Tibial nerve (tissue), 4 donors: ENCODE measurements around the gene AGBL1. TPM values are rescaled to one million over a fixed set of nuclear protein-coding genes. Genes with fewer than 3 reads are reported as not detected.

Experiments
- DNase-seq, 2 donors: peaks; one replicate each; pipeline ENCODE4 v3.0.0-alpha.2; 2019; ENCODE audit warnings: low spot score in 2 of 2
- H3K27ac ChIP-seq, 4 donors: fragments of 200-600 bp; sonication (generic) in 3 of 4; one replicate each; pipeline ENCODE4 v1.5.1; 2017 to 2019; ENCODE audit warnings: mild to moderate bottlenecking in 1 of 4
- H3K27me3 ChIP-seq, 2 donors: fragments of 200-600 bp; sonication (generic) in 1 of 2; one replicate each; pipeline versions ENCODE4 v1.5.1 to v1.6.0; 2017 to 2019
- H3K36me3 ChIP-seq, 3 donors: fragments of 200-600 bp; sonication (generic); one replicate each; pipeline ENCODE4 v1.5.1; 2018 to 2019
- H3K4me1 ChIP-seq, 4 donors: fragments of 200-600 bp; sonication (generic) in 3 of 4; one replicate each; pipeline ENCODE4 v1.5.1; 2017 to 2019
- H3K4me3 ChIP-seq, 4 donors: fragments of 200-600 bp; sonication (generic) in 3 of 4; one replicate each; pipeline ENCODE4 v1.5.1; 2017 to 2019; ENCODE audit warnings: mild to moderate bottlenecking in 1 of 4, moderate library complexity in 1 of 4
- H3K9me3 ChIP-seq, 4 donors: fragments of 200-600 bp; sonication (generic) in 3 of 4; one replicate each; pipeline ENCODE4 v1.5.1; 2017 to 2019
- CTCF ChIP-seq, 5 experiments: fragments of 200-600 bp in 3 of 5; fragments of 450-650 bp in 2 of 5; sonication (generic) in 3 of 5; IDR thresholded peaks; one replicate each; pipeline ENCODE4 v1.5.1; 2016 to 2019; ENCODE audit warnings: antibody characterized with exemption in 5 of 5, mild to moderate bottlenecking in 3 of 5, moderate library complexity in 2 of 5
- EP300 ChIP-seq, 2 donors: sonication (generic); formaldehyde crosslinking; IDR thresholded peaks; one replicate each; pipeline ENCODE4 v1.6.1; 2017; ENCODE audit warnings: antibody characterized with exemption in 2 of 2, mild to moderate bottlenecking in 1 of 2
- POLR2A ChIP-seq, 2 donors: fragments of 450-650 bp; IDR thresholded peaks; one replicate each; pipeline ENCODE4 v1.6.1; 2017; ENCODE audit warnings: antibody characterized with exemption in 2 of 2, mild to moderate bottlenecking in 2 of 2, moderate library complexity in 2 of 2
- WGBS, 2 donors: methylation state at CpG; one replicate each; pipeline ENCODE4 v1.1.5; 2018; 5-methylcytosine and 5-hydroxymethylcytosine counted together
- total RNA-seq, 4 donors: library from RNA; depleted of rRNA; stranded (reverse); fragments of >200 nt; gene quantifications; one replicate each; pipeline ENCODE4 v1.1.0, GENCODE V29; 2016

Gene AGBL1
- total RNA-seq, 4 donors from 2014 or later: under 0.01 to 1.2 (median 0.21) TPM; not detected in 1

GRCh38 chr15:86041399-86041798 lies 38.3 kb upstream of the AGBL1 start:
- Histone ChIP-seq H3K36me3 (no peaks in the 10 kb centered on the region), H3K4me1 (no peaks in the 10 kb centered on the region), H3K27me3 (no peaks in the 10 kb centered on the region), H3K27ac (no peak overlapping the region), H3K4me3 (no peak overlapping the region), H3K9me3 (no peaks in the 10 kb centered on the region)
- WGBS, 2 donors: 36 to 40% methylated on average over 6 of the region's 6 CpGs
- TF ChIP-seq POLR2A (IDR thresholded peaks at IDR 0.05) (no peak), CTCF (IDR thresholded peaks at IDR 0.05) (no peak), EP300 (IDR thresholded peaks at IDR 0.05) (no peak)
- no peak for DNase-seq

GRCh38 chr15:86042226-86042625 lies 37.4 kb upstream of the AGBL1 start:
- H3K4me3 ChIP-seq: no peak overlapping the region
- no peak overlapping the region for H3K27ac ChIP-seq
- no peaks in the 10 kb centered on the region for H3K4me1 ChIP-seq
- 82 to 84% methylated on average over 1 of the region's 1 CpG for WGBS, 2 donors
- no peaks in the 10 kb centered on the region for H3K36me3 ChIP-seq
- DNase-seq: no peak
- H3K9me3 ChIP-seq: no peaks in the 10 kb centered on the region
- TF ChIP-seq CTCF (IDR thresholded peaks at IDR 0.05) (no peak), EP300 (IDR thresholded peaks at IDR 0.05) (no peak), POLR2A (IDR thresholded peaks at IDR 0.05) (no peak)
- no peaks in the 10 kb centered on the region for H3K27me3 ChIP-seq

DNA sequence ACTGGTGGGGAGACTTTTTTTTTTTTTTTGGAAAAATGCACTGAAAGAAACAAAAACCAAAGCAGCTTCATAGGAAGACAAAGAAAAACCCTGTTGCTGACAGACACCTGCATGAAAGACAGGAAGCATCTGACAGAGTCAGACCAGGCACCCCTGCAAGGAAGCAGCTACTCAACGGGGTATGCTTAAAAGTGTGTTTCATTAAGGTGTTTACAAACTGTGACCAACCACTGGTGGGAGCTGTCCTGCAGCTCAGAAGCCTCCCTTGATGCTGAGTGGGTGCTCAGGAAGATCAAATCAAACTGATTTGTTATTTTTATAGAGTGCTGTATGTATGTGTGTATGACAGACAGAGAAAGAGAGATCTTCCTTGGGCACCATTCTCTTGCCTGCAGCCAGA lies 34.7 kb upstream of the AGBL1 start:
- no peaks in the 10 kb centered on the region for H3K9me3 ChIP-seq
- 4 to 36% methylated on average over 1 of the region's 1 CpG for WGBS, 2 donors
- no peak overlapping the region for H3K27ac ChIP-seq
- no peak for DNase-seq
- TF ChIP-seq POLR2A (IDR thresholded peaks at IDR 0.05): no peak
- no peak for TF ChIP-seq CTCF (IDR thresholded peaks at IDR 0.05)
- TF ChIP-seq EP300 (IDR thresholded peaks at IDR 0.05): no peak
- H3K4me3 ChIP-seq: no peak overlapping the region
- no peaks in the 10 kb centered on the region for H3K36me3 ChIP-seq
- no peaks in the 10 kb centered on the region for H3K27me3 ChIP-seq
- H3K4me1 ChIP-seq: no peaks in the 10 kb centered on the region

DNA sequence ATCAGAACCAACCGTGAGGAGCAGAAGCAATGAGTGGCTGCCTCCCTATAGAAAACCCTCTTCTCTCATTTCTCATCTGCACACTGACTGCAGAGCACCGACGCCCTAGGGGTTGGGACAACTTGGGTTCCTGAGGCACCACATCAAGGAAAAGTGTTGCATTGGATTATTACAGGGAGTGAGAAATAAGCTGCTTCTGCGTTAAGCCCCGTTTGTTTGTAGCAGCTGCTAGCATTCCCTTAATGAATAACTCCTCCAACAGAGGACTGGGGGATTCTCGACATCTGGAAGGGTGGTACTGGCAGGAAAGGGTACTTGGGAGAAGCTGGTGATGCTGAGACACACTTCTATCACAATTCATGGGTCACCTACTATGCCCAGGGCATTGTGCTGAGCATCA lies 25.3 kb upstream of the AGBL1 start:
- Histone ChIP-seq H3K36me3 (no peaks in the 10 kb centered on the region), H3K27me3 (no peaks in the 10 kb centered on the region), H3K27ac (no peak overlapping the region), H3K4me1 (no peaks in the 10 kb centered on the region), H3K4me3 (no peak overlapping the region), H3K9me3 (no peaks in the 10 kb centered on the region)
- DNase-seq: no peak
- TF ChIP-seq CTCF (IDR thresholded peaks at IDR 0.05) (no peak), POLR2A (IDR thresholded peaks at IDR 0.05) (no peak), EP300 (IDR thresholded peaks at IDR 0.05) (no peak)
- WGBS, 2 donors: 83 to 93% methylated on average over 6 of the region's 6 CpGs

DNA sequence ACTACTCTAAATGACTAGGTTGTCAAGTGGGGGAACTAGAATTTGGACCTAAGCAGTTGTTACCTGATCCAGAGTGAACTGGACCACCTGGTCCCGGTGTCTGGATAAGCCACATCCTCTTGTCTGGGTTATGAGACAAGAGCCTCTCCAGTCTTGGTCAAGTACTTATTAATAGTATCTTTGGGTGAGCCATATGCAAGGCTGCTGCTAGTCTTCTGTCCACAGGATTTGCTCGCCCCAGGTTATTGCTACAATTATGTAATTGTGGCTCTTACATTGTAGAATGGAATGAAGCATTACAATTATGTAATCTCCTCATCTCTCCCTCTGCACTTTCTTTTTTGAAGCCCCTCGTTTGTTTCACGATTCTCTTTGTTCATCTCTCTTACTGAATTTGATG lies 24.0 kb upstream of the AGBL1 start:
- TF ChIP-seq POLR2A (IDR thresholded peaks at IDR 0.05) (no peak), CTCF (IDR thresholded peaks at IDR 0.05) (no peak), EP300 (IDR thresholded peaks at IDR 0.05) (no peak)
- H3K4me1 ChIP-seq: no peaks in the 10 kb centered on the region
- 67 to 68% methylated on average over 4 of the region's 4 CpGs for WGBS, 2 donors
- no peaks in the 10 kb centered on the region for H3K36me3 ChIP-seq
- no peak overlapping the region for H3K27ac ChIP-seq
- no peak overlapping the region for H3K4me3 ChIP-seq
- H3K27me3 ChIP-seq: no peaks in the 10 kb centered on the region
- no peak for DNase-seq
- no peaks in the 10 kb centered on the region for H3K9me3 ChIP-seq
